GM12873 (cell line): Measurements from ENCODE around the gene ATP2A3.

Experiments used
- TF ChIP-seq, protein P1 (sequence below): IDR thresholded peaks from 2 replicates; pipeline ENCODE4 v1.5.1; 2012; ENCODE audit warnings: low read depth, mild to moderate bottlenecking, moderate library complexity, low read length, control low read depth; ENCODE audit not compliant: insufficient read depth; ENCODE audit errors: missing control alignments

ATP2A3 gene

DNA sequence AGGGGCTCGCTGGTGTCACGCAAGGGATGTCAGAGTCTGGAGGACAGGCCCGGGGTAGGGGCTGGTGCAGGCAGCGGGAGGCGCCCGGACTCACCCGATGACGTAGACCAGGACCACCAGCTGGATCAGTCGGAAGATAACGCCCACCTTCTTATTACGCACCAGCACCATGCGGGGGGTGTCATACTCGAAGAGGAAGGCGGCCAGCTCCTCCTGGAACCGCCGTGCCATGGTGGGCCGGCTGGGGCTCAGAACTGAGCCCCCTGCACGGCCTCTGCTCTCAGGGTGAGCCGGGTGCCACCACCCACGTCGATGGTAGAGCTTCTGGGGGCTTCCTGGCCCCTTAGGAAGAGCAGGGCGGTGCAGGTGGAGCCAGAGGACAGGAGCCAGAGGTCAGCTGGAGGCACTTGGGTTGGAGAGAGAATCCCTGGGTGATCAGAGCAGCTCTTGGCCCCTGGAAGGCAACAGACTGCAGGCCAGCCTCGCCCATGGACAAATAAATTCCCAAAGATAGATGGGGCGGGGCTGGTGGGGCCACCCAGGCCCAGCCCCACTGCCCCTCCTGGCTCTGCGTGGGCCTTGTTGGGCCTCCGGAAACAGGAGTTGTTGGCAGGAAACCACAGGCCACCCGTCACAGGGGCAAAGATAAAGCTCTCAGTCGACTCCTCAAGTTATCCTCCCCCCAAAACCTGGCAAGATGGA lies 48.1 kb downstream of the ATP2A3 start, which contains the start of gene P2RX1:
Gene P2RX1 (minus strand): TSS at position 471 of the 702 bp plus-strand sequence. CDS start 240 bp downstream, at position 231.
- TF ChIP-seq, protein P1, sequence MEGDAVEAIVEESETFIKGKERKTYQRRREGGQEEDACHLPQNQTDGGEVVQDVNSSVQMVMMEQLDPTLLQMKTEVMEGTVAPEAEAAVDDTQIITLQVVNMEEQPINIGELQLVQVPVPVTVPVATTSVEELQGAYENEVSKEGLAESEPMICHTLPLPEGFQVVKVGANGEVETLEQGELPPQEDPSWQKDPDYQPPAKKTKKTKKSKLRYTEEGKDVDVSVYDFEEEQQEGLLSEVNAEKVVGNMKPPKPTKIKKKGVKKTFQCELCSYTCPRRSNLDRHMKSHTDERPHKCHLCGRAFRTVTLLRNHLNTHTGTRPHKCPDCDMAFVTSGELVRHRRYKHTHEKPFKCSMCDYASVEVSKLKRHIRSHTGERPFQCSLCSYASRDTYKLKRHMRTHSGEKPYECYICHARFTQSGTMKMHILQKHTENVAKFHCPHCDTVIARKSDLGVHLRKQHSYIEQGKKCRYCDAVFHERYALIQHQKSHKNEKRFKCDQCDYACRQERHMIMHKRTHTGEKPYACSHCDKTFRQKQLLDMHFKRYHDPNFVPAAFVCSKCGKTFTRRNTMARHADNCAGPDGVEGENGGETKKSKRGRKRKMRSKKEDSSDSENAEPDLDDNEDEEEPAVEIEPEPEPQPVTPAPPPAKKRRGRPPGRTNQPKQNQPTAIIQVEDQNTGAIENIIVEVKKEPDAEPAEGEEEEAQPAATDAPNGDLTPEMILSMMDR, result no peak

DNA sequence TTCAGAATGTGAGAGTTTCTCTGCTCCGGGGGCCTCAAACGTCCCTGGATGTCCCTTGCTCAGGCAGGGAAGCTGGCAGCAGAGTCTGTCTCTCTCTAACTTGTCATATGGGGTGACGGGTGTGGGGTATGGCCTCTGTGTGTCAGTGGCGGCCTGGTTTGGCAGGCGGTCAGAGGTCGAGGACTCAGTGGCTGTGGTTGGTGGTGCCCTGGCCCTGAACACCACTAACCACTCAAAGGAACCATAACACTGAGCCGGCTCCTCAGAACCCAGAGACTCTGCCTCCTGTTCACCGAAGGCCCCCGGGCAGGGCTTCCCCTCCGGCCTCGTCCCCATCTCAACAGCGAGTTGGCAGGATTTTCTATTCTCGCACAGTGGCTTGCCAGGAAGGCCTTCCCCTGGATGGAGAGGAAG lies 48.6 kb downstream of the ATP2A3 start:
- TF ChIP-seq, protein P1, result no peak

DNA sequence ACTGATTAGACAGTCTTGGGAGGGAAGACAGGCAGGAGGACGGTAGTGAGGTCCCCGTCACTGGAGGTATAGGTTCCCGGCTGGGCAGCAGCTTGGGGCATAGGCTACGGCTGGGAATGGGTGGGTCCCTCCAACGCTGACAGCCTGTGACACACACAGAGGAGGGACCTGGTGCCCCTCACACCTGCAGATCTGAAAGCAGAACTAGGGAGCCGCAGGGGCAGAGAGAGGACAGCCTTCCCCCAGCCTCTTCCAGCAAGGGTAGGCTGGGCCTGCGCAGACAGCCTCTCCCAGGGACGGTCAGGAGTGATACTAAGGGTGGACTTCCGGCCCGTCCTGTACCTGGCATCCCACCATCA lies 49.9 kb downstream of the ATP2A3 start:
- TF ChIP-seq, protein P1, result no peak

DNA sequence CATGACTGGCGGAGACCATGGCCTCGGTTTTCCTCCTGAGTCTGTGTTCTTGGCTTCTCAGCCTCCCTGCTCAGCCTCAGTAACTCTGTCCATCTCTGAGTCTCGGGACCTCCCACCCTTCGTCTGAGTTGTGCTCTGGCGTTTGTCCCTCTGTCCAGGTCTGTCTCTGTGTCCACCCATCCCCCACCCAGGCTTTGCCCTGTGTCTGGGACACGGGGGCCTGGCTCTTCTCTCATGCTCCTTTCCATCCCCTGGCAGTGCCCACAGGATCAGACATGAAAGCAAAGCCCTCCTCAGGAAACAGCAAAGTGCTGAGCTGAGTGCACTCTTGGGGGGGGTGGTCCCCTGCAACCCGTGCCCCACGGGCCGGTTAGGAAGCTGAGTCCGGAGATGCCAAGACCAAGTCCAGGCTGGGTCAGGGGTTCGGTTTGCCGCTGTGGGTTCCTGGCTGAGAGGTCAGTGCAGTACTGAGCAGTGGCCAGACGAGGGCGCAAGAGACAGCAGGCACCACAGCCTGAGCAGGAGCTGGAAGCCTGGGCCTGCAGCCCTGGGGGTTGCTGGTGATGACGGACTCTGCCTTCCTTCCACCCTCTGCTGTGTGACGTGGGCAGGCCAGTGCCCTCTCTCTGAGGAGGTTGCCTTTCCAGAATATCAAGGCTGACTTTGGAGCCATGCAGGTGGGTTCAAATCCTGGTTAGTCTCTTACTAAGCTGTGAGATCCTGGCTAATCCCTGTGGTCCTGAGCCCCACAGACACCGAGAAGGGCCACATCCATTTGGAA lies 50.5 kb downstream of the ATP2A3 start:
- TF ChIP-seq, protein P1, result peak; percentile 100

DNA sequence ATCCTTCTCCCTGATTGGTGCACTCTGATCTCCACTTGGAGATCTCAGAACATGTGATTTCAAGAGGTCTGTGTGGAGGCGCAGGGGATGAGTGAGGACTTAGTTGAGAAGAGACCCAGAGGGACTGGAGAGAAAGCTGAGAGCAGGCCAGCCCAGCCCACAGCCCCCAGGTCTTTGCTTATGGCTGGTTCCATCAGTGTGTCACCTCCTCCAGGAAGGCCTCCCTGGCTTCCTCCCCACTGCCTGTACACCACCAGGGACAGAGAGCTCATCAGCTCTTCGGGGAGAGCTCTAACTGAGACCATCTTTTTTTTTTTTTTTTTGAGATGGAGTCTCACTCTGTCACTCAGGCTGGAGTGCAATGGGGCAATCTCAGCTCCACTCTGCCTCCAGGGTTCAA lies 51.4 kb downstream of the ATP2A3 start:
- TF ChIP-seq, protein P1, result no peak

DNA sequence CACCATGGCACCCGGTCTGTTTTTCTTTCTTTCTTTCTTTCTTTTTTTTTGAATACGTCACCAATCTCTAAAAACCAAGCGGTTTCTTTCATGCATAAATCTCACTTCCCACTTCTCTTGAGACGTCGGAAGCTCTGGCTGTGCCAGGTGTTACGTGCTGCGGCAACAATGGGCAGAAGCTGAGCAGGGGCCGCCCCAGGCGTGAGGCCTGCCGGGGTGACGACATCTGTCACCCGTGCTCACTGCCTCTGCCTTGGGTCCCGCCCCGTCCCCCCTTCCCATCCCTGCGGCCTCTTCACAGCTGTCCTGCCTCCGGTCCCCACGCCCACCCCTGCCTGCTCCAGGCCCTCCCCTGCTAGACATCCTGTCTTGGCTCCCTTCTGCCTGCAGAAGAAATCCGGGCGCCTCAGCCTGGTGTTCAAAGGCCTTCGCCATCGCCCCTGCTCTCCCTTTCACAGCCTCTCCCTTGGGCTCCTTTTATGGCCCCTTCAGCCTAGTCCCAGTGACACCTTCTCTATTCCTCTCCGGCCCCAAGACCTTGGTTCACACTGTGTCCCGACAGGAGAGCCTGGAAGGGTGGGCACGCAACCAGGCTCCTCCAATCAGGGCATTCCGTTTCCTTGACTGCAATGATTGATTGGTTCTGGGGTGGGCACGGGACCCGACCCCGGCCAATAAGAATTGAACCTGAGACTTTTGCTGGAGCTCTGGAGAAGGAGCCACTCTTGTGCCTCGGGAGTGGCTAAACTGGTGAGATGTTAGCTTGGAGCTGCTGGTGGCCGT lies 52.8 kb downstream of the ATP2A3 start:
- TF ChIP-seq, protein P1, result no peak

DNA sequence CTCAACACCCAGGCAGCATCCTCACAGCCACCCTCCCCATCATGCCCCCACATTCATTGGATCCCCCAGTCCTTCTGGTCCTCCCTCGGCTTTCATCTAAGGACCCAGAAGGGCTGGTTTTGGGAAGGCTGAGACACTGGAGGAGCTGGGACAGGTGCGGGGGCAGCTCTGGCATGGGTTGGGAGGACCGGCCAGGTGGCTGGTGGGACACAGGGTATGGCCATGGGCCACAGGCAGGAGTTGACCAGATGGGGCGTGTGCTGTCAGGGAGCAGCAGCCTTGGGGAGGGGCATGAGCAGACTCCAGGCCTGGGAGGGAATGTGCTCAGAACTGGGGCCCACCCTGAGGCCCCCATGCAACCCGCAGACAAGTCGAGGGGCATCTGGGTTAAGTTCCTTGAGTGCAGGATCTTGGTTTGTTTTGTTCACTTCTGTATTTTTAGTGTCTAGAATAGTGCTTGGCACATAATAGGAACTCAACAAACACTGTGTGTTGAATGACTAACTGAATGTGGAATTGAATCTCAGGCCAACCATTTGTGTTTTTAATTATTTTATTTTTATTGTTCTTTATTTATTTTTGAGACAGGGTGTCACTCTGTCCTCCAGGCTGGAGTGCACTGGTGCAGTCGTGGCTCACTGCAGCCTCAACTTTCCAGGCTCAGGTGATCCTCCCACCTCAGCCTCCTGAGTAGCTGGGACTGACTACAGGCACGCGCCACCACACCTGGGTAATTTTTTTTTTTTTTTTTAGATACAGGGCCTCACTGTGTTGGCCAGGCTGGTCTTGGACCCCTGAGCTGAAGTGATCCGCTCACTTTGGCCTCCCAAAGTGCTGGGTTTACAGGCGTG lies 53.6 kb downstream of the ATP2A3 start:
- TF ChIP-seq, protein P1, result no peak
